Non-pigmented ciliary epithelial cell (primary cell): Measurements from ENCODE around the gene ABCB7.
"Not testable (repeated sequence)": the region's sequence is repeated elsewhere in the genome, so short reads cannot be mapped to it uniquely, and the experiment has no call there.

Experiments used
- DNase-seq: peaks from one replicate; pipeline ENCODE4 v3.0.0-alpha.2; 2010; ENCODE audit warnings: low read depth

Gene ABCB7

GRCh38 chrX:75096331-75096730, 59.8 kb downstream of the ABCB7 start:
- no peak for DNase-seq

GRCh38 chrX:75086731-75087195, 69.3 kb downstream of the ABCB7 start:
- no peak for DNase-seq

- no peak for DNase-seq
Measured at GRCh38 chrX:75084757-75085156, 71.3 kb downstream of the ABCB7 start.

- no peak for DNase-seq
Measured at GRCh38 chrX:75076429-75076828, 79.7 kb downstream of the ABCB7 start.

GRCh38 chrX:75074475-75074874, 81.6 kb downstream of the ABCB7 start:
- DNase-seq = no peak

GRCh38 chrX:75071334-75071733, 84.7 kb downstream of the ABCB7 start:
- no peak for DNase-seq

GRCh38 chrX:75067931-75068330, 88.2 kb downstream of the ABCB7 start:
- DNase-seq = no peak

GRCh38 chrX:75061701-75062100, 94.4 kb downstream of the ABCB7 start:
- DNase-seq = no peak

GRCh38 chrX:75051047-75051446, 105.0 kb downstream of the ABCB7 start:
- no peak for DNase-seq

- no peak for DNase-seq
Measured at GRCh38 chrX:75045369-75045768, 110.7 kb downstream of the ABCB7 start.

- not testable (repeated sequence) for DNase-seq
Measured at GRCh38 chrX:75044142-75044541, 111.9 kb downstream of the ABCB7 start.

GRCh38 chrX:75038925-75039324, 117.2 kb downstream of the ABCB7 start:
- no peak for DNase-seq
